Measurements from ENCODE around the gene QPRT. TPM values are rescaled to one million over a fixed set of nuclear protein-coding genes. Genes with fewer than 3 reads are reported as not detected.

QPRT gene
- total RNA-seq, 1 donor from 2014 or later, result 85.9 TPM

DNA sequence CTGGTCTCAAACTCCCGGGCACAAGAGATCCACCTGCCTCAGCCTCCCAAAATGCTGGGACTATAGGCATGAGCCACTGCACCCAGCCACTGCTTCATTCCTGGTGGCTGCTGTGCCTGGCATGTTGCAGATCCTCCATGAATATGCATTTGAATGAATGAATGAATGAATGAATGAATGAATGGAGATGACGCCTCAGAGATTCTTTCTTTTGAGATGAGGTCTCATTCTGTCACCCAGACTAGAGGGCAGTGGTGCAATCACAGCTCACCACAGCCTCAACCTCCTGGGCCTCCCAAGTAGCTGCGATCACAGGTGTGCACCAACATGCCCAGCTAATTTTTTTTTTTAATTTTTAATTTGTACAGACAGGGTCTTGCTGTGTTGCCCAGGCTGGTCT is 10.7 kb upstream of the QPRT start:
- Mint-ChIP-seq H3K36me3 (ENCODE audit: low read depth, unreplicated experiment) (no peaks in the 10 kb centered on the region), H3K27ac (ENCODE audit: unreplicated experiment) (no peak overlapping the region), H3K4me1 (ENCODE audit: low read depth, unreplicated experiment) (peaks cover 7% of the 10 kb centered on the region), H3K9me3 (ENCODE audit: unreplicated experiment) (no peaks in the 10 kb centered on the region), H3K4me3 (ENCODE audit: unreplicated experiment) (no peak overlapping the region), H3K27me3 (ENCODE audit: low read depth, unreplicated experiment) (peaks cover 7% of the 10 kb centered on the region)
- Histone ChIP-seq H3K27ac (ENCODE audit: low read depth, low read length) (no peak overlapping the region), H3K4me3 (ENCODE audit: insufficient read depth, low read depth, low read length) (no peak overlapping the region), H4K20me1 (ENCODE audit: insufficient read depth, low read length) (no peaks in the 10 kb centered on the region), H3K4me2 (ENCODE audit: low read length) (no peak overlapping the region), H2AFZ (ENCODE audit: low read depth, low read length) (no peak overlapping the region), H3K27me3 (ENCODE audit: insufficient read depth, low read length) (no peaks in the 10 kb centered on the region), H3K79me2 (ENCODE audit: insufficient read depth, low read length) (no peaks in the 10 kb centered on the region), H3K36me3 (ENCODE audit: insufficient read depth, low read length) (no peaks in the 10 kb centered on the region), H3K9me3 (ENCODE audit: insufficient read depth, low read depth, low read length) (no peaks in the 10 kb centered on the region), H3K9ac (ENCODE audit: low read length) (no peak overlapping the region), H3K4me1 (ENCODE audit: insufficient read depth, low read length) (no peaks in the 10 kb centered on the region)
- DNase-seq (ENCODE audit: low read depth) (no peak), FAIRE-seq (no peak)
- no peak for TF ChIP-seq EZH2 (IDR thresholded peaks at IDR 0.05; ENCODE audit: insufficient read depth, low read length)
- TF ChIP-seq, protein P1, sequence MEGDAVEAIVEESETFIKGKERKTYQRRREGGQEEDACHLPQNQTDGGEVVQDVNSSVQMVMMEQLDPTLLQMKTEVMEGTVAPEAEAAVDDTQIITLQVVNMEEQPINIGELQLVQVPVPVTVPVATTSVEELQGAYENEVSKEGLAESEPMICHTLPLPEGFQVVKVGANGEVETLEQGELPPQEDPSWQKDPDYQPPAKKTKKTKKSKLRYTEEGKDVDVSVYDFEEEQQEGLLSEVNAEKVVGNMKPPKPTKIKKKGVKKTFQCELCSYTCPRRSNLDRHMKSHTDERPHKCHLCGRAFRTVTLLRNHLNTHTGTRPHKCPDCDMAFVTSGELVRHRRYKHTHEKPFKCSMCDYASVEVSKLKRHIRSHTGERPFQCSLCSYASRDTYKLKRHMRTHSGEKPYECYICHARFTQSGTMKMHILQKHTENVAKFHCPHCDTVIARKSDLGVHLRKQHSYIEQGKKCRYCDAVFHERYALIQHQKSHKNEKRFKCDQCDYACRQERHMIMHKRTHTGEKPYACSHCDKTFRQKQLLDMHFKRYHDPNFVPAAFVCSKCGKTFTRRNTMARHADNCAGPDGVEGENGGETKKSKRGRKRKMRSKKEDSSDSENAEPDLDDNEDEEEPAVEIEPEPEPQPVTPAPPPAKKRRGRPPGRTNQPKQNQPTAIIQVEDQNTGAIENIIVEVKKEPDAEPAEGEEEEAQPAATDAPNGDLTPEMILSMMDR (IDR thresholded peaks at IDR 0.05; ENCODE audit: insufficient read depth, low read depth, low read length), result no peak

DNA sequence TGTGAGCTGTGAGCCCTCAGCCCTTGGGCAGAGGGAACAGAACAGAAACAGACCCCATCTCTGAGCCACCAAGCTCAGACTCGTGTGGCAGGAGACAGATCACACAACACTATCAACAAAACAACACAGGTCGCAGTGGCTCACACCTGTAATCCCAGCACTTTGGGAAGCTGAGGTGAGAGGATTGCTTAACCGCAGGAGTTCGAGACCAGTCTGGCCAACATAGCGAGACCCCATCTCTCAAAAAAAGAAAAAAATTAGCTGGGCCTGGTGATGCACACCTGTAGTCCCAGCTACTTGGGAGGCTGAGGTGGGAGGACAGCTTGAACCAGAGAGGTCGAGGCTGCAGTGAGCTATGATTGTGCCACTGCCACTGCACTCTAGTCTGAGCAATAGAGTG is 5.5 kb upstream of the QPRT start:
- TF ChIP-seq, protein P1 (IDR thresholded peaks at IDR 0.05; ENCODE audit: insufficient read depth, low read depth, low read length), result no peak
- TF ChIP-seq EZH2 (IDR thresholded peaks at IDR 0.05; ENCODE audit: insufficient read depth, low read length), result no peak
- Histone ChIP-seq H4K20me1 (ENCODE audit: insufficient read depth, low read length) (no peaks in the 10 kb centered on the region), H3K27ac (ENCODE audit: low read depth, low read length) (no peak overlapping the region), H3K4me2 (ENCODE audit: low read length) (no peak overlapping the region), H3K9me3 (ENCODE audit: insufficient read depth, low read depth, low read length) (no peaks in the 10 kb centered on the region), H3K4me1 (ENCODE audit: insufficient read depth, low read length) (no peaks in the 10 kb centered on the region), H3K4me3 (ENCODE audit: insufficient read depth, low read depth, low read length) (no peak overlapping the region), H2AFZ (ENCODE audit: low read depth, low read length) (no peak overlapping the region), H3K27me3 (ENCODE audit: insufficient read depth, low read length) (no peaks in the 10 kb centered on the region), H3K79me2 (ENCODE audit: insufficient read depth, low read length) (no peaks in the 10 kb centered on the region), H3K9ac (ENCODE audit: low read length) (no peak overlapping the region), H3K36me3 (ENCODE audit: insufficient read depth, low read length) (no peaks in the 10 kb centered on the region)
- H3K27ac Mint-ChIP-seq (ENCODE audit: unreplicated experiment), result no peak overlapping the region
- H3K4me3 Mint-ChIP-seq (ENCODE audit: unreplicated experiment), result no peak overlapping the region
- H3K36me3 Mint-ChIP-seq (ENCODE audit: low read depth, unreplicated experiment), result no peaks in the 10 kb centered on the region
- FAIRE-seq (no peak), DNase-seq (ENCODE audit: low read depth) (no peak)
- no peaks in the 10 kb centered on the region for H3K4me1 Mint-ChIP-seq (ENCODE audit: low read depth, unreplicated experiment)
- no peaks in the 10 kb centered on the region for H3K9me3 Mint-ChIP-seq (ENCODE audit: unreplicated experiment)
- H3K27me3 Mint-ChIP-seq (ENCODE audit: low read depth, unreplicated experiment), result no peaks in the 10 kb centered on the region

DNA sequence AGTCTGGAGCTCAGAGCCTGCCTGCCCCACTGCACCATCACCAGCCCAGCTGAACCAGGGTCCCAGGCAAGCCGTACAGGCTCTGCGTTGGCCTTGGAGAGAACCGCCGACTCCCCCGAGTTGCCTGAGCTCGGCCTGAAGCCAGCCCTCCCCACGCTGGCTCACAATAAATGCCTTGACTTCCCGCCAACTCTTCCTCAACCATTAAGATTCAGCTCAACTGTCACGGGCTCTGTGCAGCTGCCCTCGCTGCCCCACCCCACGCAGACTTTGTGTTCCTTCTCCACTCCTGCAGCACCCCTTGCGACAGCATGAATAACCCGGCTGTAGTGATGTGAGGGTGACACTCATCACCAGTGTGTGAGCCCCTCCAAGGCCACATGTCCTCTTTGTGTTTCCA is 4.8 kb upstream of the QPRT start:
- no peak for TF ChIP-seq EZH2 (IDR thresholded peaks at IDR 0.05; ENCODE audit: insufficient read depth, low read length)
- TF ChIP-seq, protein P1 (IDR thresholded peaks at IDR 0.05; ENCODE audit: insufficient read depth, low read depth, low read length), result no peak
- Histone ChIP-seq H3K36me3 (ENCODE audit: insufficient read depth, low read length) (no peaks in the 10 kb centered on the region), H3K4me1 (ENCODE audit: insufficient read depth, low read length) (no peaks in the 10 kb centered on the region), H3K79me2 (ENCODE audit: insufficient read depth, low read length) (no peaks in the 10 kb centered on the region), H2AFZ (ENCODE audit: low read depth, low read length) (peak overlapping the region; percentile 5), H3K27ac (ENCODE audit: low read depth, low read length) (no peak overlapping the region), H3K27me3 (ENCODE audit: insufficient read depth, low read length) (no peaks in the 10 kb centered on the region), H3K9me3 (ENCODE audit: insufficient read depth, low read depth, low read length) (no peaks in the 10 kb centered on the region), H3K4me2 (ENCODE audit: low read length) (no peak overlapping the region), H3K4me3 (ENCODE audit: insufficient read depth, low read depth, low read length) (no peak overlapping the region), H3K9ac (ENCODE audit: low read length) (no peak overlapping the region), H4K20me1 (ENCODE audit: insufficient read depth, low read length) (no peaks in the 10 kb centered on the region)
- DNase-seq (ENCODE audit: low read depth) (peak; percentile 46), FAIRE-seq (no peak)
- Mint-ChIP-seq H3K27ac (ENCODE audit: unreplicated experiment) (peak overlapping the region; percentile 77), H3K4me1 (ENCODE audit: low read depth, unreplicated experiment) (no peaks in the 10 kb centered on the region), H3K27me3 (ENCODE audit: low read depth, unreplicated experiment) (no peaks in the 10 kb centered on the region), H3K36me3 (ENCODE audit: low read depth, unreplicated experiment) (no peaks in the 10 kb centered on the region), H3K4me3 (ENCODE audit: unreplicated experiment) (peak overlapping the region; percentile 40), H3K9me3 (ENCODE audit: unreplicated experiment) (no peaks in the 10 kb centered on the region)
